ENCODE results near the gene ARFGEF3.

DNA sequence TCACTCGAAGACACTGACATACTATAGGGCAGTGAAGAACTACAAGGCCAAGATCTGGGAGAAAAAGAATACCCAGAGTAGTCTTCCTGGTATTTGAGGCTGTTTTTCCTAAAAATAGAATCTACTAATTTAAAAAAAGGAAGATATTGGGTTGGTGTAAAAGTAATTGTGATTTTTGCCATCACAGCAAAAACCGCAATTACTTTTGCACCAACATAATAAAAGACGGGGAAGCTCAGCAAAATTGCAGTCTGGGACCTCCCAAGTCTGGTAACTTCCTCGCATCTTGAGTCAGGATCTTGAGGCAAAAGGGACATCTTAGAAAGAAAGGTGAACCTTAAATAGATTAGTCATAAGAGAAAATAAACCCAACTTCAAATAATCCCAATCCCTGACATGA is 138.7 kb downstream of the ARFGEF3 start:
- TF ChIP-seq, protein P1, sequence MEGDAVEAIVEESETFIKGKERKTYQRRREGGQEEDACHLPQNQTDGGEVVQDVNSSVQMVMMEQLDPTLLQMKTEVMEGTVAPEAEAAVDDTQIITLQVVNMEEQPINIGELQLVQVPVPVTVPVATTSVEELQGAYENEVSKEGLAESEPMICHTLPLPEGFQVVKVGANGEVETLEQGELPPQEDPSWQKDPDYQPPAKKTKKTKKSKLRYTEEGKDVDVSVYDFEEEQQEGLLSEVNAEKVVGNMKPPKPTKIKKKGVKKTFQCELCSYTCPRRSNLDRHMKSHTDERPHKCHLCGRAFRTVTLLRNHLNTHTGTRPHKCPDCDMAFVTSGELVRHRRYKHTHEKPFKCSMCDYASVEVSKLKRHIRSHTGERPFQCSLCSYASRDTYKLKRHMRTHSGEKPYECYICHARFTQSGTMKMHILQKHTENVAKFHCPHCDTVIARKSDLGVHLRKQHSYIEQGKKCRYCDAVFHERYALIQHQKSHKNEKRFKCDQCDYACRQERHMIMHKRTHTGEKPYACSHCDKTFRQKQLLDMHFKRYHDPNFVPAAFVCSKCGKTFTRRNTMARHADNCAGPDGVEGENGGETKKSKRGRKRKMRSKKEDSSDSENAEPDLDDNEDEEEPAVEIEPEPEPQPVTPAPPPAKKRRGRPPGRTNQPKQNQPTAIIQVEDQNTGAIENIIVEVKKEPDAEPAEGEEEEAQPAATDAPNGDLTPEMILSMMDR (conservative IDR thresholded peaks at IDR 0.05): no peak
- no peak for TF ChIP-seq ZFX (IDR thresholded peaks at IDR 0.05)

Data from C4-2B (cell line).